Measurements from ENCODE around the gene LOC128125822.

DNA sequence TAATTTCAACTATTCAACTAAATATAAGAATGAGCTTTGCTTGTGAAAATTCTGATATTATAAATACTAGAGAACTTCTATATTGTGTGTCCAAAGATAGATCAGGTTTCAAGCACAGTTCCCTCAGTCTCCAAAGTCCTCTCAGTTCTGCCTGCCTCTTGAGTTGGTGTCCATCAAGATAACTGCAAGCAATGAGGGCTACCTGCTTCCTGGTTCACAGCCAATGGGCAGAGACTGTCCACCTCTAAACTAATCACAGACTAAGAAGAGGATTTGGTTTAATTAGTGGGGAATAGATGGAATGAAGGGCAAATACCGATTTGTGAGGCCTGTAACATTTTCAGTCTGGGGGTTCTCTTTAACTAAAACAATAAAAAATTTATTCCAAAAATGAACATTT is 41.3 kb upstream of the LOC128125822 start:
- no peak for TF ChIP-seq CTCF (IDR thresholded peaks at IDR 0.05)
- TF ChIP-seq POLR2A (IDR thresholded peaks at IDR 0.05) = no peak
